ENCODE results near the gene NPW. TPM values are rescaled to one million over a fixed set of nuclear protein-coding genes. Genes with fewer than 3 reads are reported as not detected.
"Not testable (repeated sequence)": the region's sequence is repeated elsewhere in the genome, so short reads cannot be mapped to it uniquely, and the experiment has no call there.

Gene NPW
- polyA plus RNA-seq, 1 donor from 2014 or later: not detected

- H3K4me3 Mint-ChIP-seq: peak overlapping the region in 1 of 4 donors; percentile 43
- H3K36me3 Mint-ChIP-seq: no peaks in the 10 kb centered on the region
- H3K9me3 Mint-ChIP-seq: no peaks in the 10 kb centered on the region
- peaks cover 0 to 4% (median 1%) of the 10 kb centered on the region in 3 donors for H3K4me1 Mint-ChIP-seq
- H3K27me3 Mint-ChIP-seq: peaks cover 8% of the 10 kb centered on the region
- H3K27ac Mint-ChIP-seq: no peak overlapping the region
Observed at GRCh38 chr16:2030036-2030435, 10.5 kb downstream of the NPW start.

- Mint-ChIP-seq H3K27ac (no peak overlapping the region), H3K36me3 (no peaks in the 10 kb centered on the region), H3K27me3 (peaks cover 8% of the 10 kb centered on the region), H3K4me3 (no peak overlapping the region), H3K4me1 (peaks cover 0 to 4% (median 1%) of the 10 kb centered on the region in 3 donors), H3K9me3 (no peaks in the 10 kb centered on the region)
Observed at GRCh38 chr16:2031081-2031577, 11.5 kb downstream of the NPW start.

DNA sequence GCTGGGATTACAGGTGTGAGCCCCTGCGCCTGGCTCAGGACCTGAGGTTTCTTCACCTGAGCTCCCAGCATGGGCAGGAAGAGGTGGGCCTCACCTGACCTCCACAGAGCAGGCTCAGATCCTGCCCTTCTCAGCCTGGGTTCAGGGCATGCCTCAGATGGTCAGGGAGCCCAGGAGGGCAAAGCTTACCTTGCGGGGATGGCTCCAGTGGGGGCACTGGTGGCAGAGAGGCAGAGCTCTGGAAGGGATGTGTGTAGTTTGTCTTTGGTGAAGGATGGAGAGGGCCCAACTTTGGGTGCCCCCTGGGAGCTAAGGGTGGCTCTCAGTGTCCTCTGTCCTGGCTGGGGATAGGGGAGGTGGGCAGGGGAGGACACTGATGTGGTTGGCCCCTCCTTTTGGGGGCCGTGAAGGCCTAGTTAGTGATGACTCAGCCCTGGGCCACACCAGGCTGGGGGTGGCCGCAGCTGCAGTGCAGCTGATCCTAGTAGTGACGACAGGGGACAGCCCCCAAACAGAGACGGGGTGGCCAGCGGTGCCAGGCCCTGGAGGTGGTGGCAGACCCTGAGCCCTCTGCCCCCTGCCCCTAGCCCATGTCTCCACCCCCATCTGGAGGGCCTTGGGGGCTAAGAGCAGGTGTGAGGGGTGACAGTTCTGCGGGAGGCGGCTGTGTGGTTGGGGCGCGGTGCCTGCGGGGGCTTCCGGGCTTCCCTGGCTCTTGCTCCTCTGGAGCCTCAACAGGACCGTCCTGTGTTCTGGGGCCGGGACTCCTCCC lies 12.9 kb downstream of the NPW start:
- H3K36me3 Mint-ChIP-seq: no peaks in the 10 kb centered on the region
- peaks cover 7% of the 10 kb centered on the region for H3K27me3 Mint-ChIP-seq
- H3K9me3 Mint-ChIP-seq: no peaks in the 10 kb centered on the region
- H3K4me3 Mint-ChIP-seq: no peak overlapping the region
- no peak overlapping the region for H3K27ac Mint-ChIP-seq
- H3K4me1 Mint-ChIP-seq: peaks cover 0 to 3% (median 0%) of the 10 kb centered on the region in 3 donors

DNA sequence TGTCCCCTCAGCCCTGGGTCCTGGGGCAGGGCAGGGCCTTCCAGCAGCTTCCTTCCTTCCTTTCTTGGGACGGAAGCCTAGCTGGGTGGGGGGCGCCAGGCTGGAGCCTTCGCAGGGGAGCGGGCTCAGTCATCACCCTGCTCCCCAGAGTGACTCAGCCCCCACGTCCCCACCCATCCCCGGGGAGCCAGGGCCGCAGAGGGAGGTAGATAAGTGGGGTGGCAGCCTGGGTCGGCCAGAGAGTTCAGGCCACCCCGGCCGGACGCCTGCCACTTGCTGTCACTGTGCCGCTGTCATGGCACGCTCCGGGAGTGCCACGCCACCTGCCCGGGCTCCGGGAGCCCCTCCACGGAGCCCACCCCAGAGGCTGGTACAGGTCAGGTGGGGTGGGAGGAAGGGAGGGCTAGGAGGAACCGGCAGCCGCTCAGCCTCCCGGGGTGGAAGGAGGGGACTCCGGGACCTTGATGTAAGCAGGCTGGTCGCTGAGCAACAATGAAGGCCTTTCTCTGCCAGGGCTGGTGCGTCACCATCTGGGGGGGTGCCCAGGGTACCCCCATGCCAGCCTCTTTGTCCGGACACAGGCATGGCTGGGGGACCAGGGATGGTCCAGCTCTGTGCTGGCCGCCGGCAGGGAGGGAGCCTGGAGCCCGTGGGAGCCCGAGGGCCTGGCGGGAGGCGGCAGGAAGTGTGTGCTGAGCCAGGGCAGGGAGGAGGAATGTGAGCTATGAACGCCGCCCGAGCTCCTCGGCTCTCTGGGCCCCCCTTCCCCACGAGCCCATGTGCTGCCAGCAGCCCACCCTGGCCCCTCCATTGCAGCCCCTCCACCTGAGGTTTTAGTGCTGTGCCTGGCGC lies 13.7 kb downstream of the NPW start:
- Mint-ChIP-seq H3K36me3 (no peaks in the 10 kb centered on the region), H3K4me1 (no peaks in the 10 kb centered on the region), H3K27ac (no peak overlapping the region), H3K4me3 (no peak overlapping the region), H3K9me3 (no peaks in the 10 kb centered on the region), H3K27me3 (peaks cover 4% of the 10 kb centered on the region)

- H3K9me3 Mint-ChIP-seq, H3K4me3 Mint-ChIP-seq, H3K36me3 Mint-ChIP-seq, H3K4me1 Mint-ChIP-seq, H3K27me3 Mint-ChIP-seq, H3K27ac Mint-ChIP-seq: not testable (repeated sequence)
Observed at GRCh38 chr16:2033909-2034695, 14.5 kb downstream of the NPW start.

DNA sequence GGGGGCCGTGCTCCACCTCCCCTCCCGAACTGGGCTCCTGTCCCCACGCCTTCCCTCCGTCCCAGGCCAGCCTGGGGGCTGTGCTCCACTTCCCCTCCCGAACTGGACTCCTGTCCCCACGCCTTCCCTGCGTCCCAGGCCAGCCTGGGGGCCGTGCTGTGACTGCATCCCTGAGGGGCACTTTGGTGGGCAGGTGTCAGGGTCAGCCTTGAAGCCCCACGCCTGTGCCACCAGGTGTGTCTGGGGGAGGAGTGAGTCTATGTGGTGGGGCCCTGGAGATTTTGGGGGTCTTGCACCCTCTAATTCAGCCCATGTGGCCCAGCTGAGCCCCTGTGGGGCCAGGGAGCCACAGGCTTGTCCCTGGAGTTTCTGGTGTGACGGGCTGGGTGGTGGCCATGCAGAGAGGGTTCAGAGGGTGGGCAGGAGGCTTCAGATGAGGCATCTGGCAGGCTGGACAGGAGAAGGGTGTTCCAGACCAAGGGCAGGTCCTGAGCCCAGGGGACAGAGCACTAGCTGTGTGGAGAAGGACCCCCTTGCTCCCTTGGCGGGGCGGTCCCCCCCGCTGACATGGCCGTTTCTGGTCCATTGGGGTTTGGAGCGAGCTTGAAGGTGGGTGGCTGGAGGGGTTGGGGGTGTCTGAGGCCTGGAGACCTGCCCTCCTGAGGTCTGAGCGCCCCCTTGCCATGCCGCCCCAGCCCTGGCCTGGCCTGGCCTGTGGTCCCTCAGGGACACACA lies 15.3 kb downstream of the NPW start:
- Mint-ChIP-seq H3K36me3 (no peaks in the 10 kb centered on the region), H3K9me3 (no peaks in the 10 kb centered on the region), H3K4me1 (no peaks in the 10 kb centered on the region), H3K4me3 (peak overlapping the region in 1 of 4 donors; percentile 63), H3K27ac (no peak overlapping the region), H3K27me3 (peaks cover 2% of the 10 kb centered on the region)

DNA sequence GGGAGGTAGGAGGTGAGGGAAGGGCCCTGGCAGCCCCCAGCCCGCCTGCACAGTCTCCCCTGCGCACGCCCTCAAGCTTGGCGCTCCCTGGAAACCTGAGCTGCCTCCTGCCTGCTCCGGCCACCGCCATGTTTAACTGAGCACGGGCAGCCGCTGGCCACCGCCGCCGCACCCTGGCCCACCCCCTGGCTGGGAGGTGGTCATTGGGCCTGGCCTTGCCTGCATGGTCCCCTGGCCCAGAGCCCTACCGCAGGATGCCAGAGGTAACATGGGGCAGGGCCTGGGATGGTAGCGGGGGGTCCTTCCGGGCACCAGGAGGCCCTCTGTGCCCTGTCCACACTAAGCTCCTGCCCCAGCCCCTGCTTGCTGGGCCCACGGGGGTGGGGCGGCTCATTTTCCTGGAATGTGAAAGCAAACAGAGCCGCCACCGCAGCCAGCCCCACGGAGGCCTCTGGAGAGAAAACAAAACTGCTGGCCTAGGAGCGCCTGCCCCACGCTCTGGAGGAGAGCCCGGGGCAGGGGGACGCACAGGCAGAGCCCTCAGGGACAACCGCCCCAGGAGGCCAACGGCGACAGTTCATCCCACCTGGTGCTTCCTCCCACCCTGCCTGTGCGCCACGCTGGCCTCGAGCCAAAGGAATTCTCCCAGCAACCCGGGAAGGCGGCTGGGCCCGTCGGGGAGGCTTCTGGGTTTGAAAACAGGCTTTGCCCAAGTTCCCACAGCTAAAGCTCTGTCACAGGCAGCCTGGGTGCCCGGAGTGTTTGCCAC lies 16.0 kb downstream of the NPW start:
- H3K9me3 Mint-ChIP-seq: no peaks in the 10 kb centered on the region
- H3K36me3 Mint-ChIP-seq: no peaks in the 10 kb centered on the region
- H3K4me1 Mint-ChIP-seq: no peaks in the 10 kb centered on the region
- no peak overlapping the region for H3K27ac Mint-ChIP-seq
- peaks cover 2% of the 10 kb centered on the region for H3K27me3 Mint-ChIP-seq
- H3K4me3 Mint-ChIP-seq: no peak overlapping the region

DNA sequence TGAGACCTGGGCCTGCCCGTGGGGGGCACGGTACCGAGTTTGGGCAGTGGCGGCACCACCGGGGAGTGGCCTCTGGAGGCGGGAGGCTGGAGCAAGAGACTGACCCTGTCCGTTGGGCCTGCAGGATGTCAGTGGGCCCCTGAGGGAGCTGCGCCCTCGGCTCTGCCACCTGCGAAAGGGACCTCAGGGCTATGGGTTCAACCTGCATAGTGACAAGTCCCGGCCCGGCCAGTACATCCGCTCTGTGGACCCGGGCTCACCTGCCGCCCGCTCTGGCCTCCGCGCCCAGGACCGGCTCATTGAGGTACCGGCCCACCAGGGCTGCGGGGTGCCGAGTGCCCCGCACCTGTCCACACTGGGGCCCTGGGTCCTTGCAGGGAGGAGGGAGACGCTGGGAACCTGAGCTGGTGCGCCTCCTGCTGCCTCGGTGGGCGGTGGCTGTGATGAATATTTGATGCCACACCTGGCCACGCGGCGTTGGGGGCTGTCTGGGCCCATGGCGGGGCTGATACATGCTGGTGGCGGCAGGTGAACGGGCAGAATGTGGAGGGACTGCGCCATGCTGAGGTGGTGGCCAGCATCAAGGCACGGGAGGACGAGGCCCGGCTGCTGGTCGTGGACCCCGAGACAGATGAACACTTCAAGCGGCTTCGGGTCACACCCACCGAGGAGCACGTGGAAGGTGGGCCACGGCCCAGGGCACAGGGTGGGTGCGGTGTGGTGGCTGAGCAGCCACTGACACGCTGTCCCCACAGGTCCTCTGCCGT lies 16.8 kb downstream of the NPW start:
- H3K4me3 Mint-ChIP-seq: no peak overlapping the region
- H3K27ac Mint-ChIP-seq: peak overlapping the region in 1 of 3 donors; percentile 78
- peaks cover 2% of the 10 kb centered on the region for H3K27me3 Mint-ChIP-seq

GRCh38 chr16:2037115-2037514 lies 17.5 kb downstream of the NPW start:
- Mint-ChIP-seq H3K27ac (peak overlapping the region in 1 of 3 donors; percentile 78), H3K36me3 (no peaks in the 10 kb centered on the region), H3K27me3 (peaks cover 2% of the 10 kb centered on the region), H3K9me3 (no peaks in the 10 kb centered on the region), H3K4me1 (no peaks in the 10 kb centered on the region), H3K4me3 (no peak overlapping the region)

More for the DNA sequence above, 16.8 kb downstream of the NPW start:
- Mint-ChIP-seq H3K4me1 (no peaks in the 10 kb centered on the region), H3K9me3 (no peaks in the 10 kb centered on the region), H3K36me3 (no peaks in the 10 kb centered on the region)

GRCh38 chr16:2037647-2038381 lies 18.2 kb downstream of the NPW start:
- H3K9me3 Mint-ChIP-seq: no peaks in the 10 kb centered on the region
- H3K4me3 Mint-ChIP-seq: no peak overlapping the region
- H3K36me3 Mint-ChIP-seq: no peaks in the 10 kb centered on the region
- no peaks in the 10 kb centered on the region for H3K4me1 Mint-ChIP-seq
- H3K27ac Mint-ChIP-seq: no peak overlapping the region
- peaks cover 2% of the 10 kb centered on the region for H3K27me3 Mint-ChIP-seq

DNA sequence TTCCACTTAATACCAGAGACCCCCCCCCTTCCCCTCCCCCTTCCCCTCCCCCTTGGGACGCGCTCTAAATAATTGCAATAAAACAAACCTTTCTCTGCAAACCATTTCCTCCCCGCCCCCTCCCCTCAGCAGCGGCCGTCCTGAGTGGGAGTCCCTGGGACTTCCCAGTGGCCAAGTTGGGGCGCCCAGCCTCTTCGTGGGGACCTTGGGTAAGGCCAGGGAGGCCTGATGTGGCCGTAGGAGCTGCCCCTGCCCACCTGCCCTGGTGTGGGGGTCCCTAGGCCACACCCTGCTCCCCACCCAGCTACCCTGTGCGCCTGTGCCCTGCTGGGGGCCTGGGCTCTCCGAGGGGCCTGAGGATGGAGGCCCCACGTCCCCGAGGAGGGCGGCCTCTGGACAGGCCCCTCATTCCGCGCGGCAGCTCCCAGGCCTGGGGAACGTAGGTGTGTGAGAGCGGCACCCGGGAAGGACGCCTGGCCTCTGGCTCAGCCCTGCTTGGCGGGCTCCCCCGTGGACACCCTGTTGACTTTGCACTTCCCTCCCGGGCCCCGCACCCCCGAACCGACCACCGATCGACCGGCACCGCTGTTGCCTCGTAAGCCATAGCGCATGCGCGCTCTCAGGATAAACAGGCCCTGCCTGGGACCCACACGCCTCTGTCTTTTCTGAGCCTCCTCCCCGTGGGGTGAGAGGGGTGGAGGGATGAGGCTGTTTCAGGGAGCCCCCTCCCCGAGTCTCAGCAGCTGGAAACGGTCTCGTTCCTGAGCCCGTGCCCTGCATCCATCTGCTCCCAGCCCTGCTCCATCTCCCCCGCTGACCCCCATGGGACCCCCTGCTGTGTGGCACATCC lies 19.0 kb downstream of the NPW start:
- Mint-ChIP-seq H3K27ac (no peak overlapping the region), H3K27me3 (peaks cover 2% of the 10 kb centered on the region), H3K36me3 (no peaks in the 10 kb centered on the region), H3K9me3 (no peaks in the 10 kb centered on the region), H3K4me1 (no peaks in the 10 kb centered on the region), H3K4me3 (no peak overlapping the region)

Data from IgD-negative memory B cell (primary cell).